GM21447 (cell line): ENCODE data around the gene GPC3.

Experiments
- ATAC-seq: cut with Tn5 transposase; IDR thresholded peaks from one replicate; pipeline ENCODE4 v1.9.1; 2021; ENCODE audit not compliant: unreplicated experiment

Gene GPC3

DNA sequence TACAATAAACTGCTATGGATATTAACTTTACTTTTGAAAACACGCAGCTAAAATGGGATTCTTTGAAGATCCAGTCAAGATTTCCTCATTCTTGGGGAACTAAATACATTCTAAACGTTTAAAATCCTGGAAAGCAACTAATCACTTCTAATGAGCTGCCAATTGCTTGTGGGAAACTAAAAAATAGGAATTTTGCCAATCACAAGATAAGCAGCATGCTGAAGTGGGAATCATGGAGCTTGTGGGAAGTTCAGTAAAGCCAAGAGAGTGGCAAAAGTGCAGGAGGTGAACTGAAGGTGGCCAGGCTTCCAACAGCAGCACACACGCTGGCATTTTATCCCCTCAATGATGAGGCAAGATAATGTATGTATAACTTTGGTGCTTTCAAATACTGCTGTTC, 133.0 kb downstream of the GPC3 start:
- no peak for ATAC-seq

- ATAC-seq, result no peak
Observed at GRCh38 chrX:133850399-133850798, 135.0 kb downstream of the GPC3 start.

- ATAC-seq, result no peak
Observed at GRCh38 chrX:133849676-133850075, 135.7 kb downstream of the GPC3 start.

DNA sequence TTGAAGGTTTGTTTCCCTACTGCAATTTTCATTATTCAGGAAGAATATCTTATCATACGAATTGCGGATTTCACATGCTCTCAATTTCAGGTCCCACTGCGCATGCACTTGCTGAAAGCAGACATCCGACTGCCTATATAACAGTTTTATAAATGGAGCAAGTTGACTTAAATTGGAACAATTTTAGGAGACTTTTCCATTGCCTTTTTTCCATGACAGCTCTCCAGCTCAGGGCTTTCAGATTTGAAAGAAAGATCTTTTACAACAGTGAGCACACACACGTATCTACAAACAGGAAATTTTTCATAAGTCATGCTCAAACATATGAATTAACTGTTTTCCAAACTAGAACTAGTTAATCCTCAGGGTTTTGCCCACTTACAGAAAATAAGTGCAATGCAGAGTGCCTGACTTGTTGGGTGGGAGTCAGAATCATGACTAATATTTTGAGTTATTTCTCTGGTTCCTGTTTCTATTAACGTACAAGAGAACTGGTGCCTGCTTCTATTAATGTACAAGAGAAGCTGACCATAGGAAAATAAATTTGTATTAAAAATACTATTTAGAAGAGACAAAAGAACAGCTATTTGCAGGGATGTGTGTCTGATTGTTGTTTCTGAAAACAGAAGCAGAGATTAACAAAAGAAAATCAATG, 137.9 kb downstream of the GPC3 start:
- ATAC-seq, result peak; percentile 55

- ATAC-seq, result no peak
Observed at GRCh38 chrX:133846311-133846710, 139.1 kb downstream of the GPC3 start.

GRCh38 chrX:133840415-133840814, 145.0 kb downstream of the GPC3 start:
- ATAC-seq, result no peak

DNA sequence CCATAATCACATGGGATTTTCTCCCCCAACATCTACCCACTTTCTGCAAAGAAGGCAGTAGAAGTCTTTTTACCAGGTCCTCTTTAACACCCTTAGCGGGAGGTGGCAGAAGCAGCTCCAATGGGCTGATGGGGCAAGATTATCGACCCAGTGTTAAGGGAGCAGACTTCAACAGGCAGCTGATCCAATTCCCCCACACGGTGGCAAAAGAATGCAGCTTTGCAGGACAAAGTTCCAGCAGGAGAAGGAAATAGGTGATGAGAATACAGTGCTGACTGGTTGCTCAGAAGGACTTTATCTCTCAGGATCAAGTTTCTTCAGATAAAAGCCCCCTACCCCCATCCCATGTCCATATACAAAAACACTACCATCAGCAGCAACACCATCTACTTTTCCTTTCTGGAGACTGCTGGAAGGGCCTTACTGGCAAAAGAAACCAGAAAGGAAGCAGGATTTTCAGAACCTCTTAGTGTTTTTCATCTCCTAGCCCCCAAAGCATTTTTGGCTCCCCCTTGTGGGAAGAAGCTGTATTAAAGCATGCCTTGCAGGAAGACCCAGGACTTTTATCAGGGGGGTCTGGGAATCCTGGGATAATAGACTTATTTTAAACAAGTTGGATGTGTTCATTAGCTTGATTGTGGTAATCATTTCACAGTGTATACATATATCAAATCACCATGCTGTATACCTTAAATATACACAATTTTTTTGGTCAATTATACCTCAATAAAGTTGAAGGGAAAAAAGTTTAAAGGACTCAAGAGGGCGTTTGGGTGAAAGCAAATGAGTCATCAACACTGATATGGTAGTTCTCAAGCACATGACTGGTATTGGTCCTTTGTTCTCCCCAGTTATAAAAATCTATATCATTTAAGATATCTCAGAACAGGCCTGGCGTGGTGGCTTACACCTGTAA, 146.4 kb downstream of the GPC3 start:
- ATAC-seq, result no peak

- ATAC-seq, result no peak
Observed at GRCh38 chrX:133837091-133837490, 148.3 kb downstream of the GPC3 start.

- ATAC-seq, result no peak
Observed at GRCh38 chrX:133836561-133836960, 148.8 kb downstream of the GPC3 start.

- no peak for ATAC-seq
Observed at GRCh38 chrX:133834771-133835170, 150.6 kb downstream of the GPC3 start.

- ATAC-seq, result no peak
Observed at GRCh38 chrX:133819546-133819945, 165.8 kb downstream of the GPC3 start.

DNA sequence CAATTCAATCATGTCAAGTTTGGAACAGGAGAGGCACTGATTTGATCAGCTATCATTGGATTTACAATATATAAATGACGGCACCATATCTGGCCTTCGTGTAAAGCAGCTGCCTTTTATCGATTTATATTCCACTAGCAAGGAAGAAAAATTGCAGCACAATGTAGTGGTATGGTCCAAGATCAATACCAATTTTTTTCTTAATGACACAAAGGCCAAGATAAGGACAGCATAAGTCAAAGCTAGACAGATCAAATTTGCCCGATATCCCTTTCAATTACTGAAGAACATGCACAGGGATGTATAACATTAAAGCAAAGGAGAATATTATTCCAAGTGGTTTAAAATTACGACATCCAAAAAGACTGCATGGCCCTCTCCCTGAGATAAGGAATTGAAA, 167.4 kb downstream of the GPC3 start:
- no peak for ATAC-seq

DNA sequence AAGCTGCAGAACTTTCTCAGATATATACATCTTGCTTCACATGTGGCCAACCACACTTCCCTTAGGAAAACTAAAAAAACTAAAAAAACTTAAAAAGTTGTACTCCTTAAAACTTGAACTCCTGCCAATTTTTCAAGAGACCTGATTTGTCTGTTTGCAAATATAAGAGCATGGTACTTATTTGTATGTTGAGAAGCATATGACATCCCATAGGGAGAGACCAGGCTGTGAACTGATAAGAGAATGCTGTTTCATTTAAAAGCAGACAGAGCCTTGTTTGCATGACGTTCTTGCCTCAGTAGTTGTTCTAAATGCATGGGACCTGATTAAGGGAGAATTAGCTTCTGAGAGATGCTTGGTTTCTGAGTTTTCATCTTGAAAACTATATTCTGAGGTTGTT, 169.9 kb downstream of the GPC3 start:
- no peak for ATAC-seq

DNA sequence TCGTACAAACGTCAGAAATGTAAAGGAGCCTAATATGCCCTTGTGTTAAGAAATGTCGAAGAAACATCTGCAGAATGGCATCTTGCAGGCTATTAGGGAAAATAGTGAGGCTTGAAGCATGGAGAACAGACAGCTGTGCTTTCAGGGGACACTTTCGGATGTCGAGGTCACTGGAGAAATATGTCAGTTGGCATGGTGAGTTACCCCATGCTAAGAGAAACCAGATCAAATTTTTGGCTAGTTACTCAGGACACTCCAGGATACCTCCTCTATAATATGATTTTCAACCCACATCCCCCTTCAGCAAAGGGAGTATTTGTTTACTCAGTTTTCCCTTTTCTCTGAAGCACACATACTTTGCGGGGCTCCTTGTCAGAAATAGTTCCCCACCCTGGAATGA, 171.4 kb downstream of the GPC3 start:
- no peak for ATAC-seq

DNA sequence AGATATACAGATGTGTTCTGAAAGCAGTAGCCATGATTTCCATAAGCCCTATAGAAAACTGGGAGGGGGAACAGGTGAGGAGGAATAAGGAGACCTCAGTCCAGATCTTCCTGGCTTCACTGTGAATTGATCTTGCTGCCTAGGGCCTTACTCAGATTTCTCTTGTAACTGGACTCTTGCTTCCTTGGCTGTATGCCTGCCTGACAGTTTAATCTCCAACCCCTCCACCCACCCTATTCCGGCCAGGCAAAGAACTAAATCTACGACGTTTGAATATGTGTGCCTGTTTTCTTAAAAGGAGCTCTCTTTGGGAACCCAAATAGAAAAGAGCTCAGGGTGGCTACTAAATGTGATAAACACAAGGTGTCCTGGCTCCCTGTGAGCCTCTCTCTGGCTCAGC, 173.0 kb downstream of the GPC3 start:
- no peak for ATAC-seq

DNA sequence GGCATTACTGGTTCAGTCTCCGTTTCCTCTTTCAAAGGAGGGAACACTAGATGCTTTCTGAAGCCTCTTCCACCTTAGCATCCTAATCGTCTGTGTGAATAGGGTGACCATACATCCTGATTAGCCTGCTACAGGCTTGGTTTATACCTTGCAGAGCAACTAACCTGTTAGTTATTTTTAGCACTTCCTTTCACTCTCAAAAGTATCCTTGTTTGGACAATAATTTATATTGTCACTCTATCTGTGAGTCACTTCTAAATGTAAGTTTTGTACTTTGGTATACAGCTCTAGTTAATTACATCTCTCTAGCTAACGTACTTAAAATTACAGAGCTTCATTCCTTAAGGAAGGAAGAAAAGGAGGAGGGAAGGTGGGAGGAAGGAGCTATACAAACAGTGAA, 174.5 kb downstream of the GPC3 start:
- no peak for ATAC-seq

- no peak for ATAC-seq
Observed at GRCh38 chrX:133804072-133804471, 181.3 kb downstream of the GPC3 start.

- ATAC-seq, result no peak
Observed at GRCh38 chrX:133796282-133796681, 189.1 kb downstream of the GPC3 start.

DNA sequence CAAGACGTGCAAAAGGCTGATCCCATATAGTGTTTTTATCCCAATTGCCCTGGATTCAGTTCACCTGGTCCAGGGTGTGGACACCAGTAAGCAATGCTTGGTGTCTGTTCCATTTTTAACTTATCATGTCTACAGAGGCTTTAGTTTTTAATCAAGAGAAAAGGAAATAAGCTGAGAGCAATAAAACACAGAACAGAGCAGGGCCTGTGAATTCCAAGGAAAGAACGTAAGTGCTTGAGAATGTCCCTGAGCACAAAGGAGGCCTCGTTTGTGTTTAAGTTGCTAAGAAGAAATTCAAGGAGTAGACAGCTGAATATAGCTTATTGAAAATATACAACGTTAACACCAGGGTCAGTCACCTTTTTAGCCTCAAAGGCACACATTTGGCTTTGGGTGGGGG, 191.3 kb downstream of the GPC3 start:
- ATAC-seq, result no peak

DNA sequence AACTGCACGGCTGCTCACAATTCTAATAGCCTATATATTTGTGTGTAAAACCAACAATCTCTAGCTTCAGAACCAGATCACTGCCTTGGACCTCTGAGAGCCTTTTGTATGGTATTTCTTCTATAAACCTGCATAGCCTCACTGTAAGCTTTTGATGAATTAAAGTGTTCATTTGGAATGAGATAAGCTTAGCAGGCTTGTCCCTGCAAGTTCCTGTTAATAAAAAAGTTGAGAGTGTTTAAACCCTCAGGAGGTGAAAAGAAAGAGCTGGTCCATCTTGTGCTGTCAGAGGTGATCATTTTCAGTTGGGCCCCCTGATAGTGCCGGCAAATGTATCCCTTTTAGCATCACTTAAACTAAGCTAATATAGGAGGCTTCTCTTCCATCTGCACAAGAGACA, 191.8 kb downstream of the GPC3 start:
- ATAC-seq, result no peak

DNA sequence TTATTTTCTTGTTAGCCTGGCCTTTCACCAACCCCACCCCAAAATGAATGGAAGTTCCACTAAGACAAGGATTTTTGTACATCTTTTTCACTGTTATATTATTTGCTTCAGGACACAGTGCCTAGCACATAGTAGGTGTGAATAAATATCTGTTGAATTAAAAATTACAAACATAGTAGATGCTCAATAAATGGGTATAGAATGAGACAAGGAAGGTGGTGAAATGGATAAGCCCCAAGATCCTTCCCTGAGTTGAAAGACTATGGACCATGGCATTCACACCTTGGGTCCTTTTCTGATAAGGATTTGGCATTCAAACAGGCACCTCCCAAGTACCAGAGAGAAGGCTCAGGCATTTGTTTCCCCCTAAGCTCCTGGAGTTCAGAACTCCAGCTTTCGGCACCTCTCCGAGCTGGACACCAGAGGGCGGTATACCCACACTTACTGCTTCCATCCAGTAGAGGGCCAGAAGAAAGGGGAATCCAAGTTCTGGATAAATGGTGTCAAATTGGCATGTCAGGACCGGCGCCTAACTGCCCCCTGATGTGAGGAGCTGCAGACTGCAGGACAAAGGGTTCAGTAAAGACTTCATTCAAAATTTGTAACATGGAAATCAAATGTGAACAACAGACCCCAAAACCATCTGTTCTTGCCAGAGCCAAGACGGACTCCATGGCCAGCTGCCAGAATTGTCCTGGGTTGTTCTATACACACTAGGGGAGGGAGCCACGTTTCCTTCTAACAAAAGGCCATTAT, 193.0 kb downstream of the GPC3 start:
- ATAC-seq, result no peak

DNA sequence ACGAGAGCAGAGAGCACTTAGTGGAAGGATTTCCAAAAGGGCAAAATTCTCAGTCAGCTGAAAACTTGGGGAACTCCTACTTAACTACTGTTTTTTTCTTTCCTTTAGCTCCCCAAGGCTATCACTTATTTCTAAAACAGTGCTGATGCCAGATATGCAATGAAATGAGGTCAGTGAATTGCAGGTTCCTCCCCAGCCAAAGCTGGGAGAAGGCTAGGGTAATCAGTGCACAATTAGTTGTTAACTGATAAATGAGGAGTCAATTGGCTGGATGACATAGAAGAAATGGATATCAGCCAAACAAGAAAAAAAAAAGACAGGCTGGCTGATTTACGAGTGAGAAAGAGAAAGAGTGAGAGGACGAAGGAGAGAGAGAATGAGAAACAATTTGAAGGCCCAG, 195.6 kb downstream of the GPC3 start:
- ATAC-seq, result no peak
